OCI-LY3 (cell line): Measurements from ENCODE around the gene OTOGL.

Experiments
- H2AFZ ChIP-seq: fragments of 200-600, 300-600 bp; shearing (Covaris generic); 2 replicates; pipeline ENCODE4 v1.6.0; 2014; ENCODE audit warnings: antibody characterized with exemption, low read depth, low read length
- H3K27ac ChIP-seq: fragments of 200-600, 300-600 bp; sonication (generic); 2 replicates; pipeline ENCODE4 v1.5.1; 2014; ENCODE audit warnings: mild to moderate bottlenecking, low read length, moderate library complexity, mixed read lengths
- H3K27me3 ChIP-seq: fragments of 200-600, 300-600 bp; sonication (generic); 2 replicates; pipeline ENCODE4 v1.6.1; 2014; ENCODE audit warnings: low read depth, low read length, mixed read lengths
- H3K36me3 ChIP-seq: fragments of 200-600, 300-600 bp; sonication (generic); replicated peaks from 2 replicates; pipeline ENCODE3; 2014; ENCODE audit warnings: low read depth, low read length, mixed read lengths
- H3K4me1 ChIP-seq: fragments of 300-600, 200-600 bp; sonication (generic); 2 replicates; pipeline ENCODE4 v1.6.1; 2014; ENCODE audit warnings: low read length, mixed read lengths
- H3K4me2 ChIP-seq: fragments of 200-600, 300-600 bp; sonication (generic); 2 replicates; pipeline ENCODE4 v1.6.1; 2014; ENCODE audit warnings: low read length, mixed read lengths
- H3K4me3 ChIP-seq: fragments of 300-600, 200-600 bp; sonication (generic); 2 replicates; pipeline ENCODE4 v1.5.1; 2014; ENCODE audit warnings: antibody characterized with exemption, mild to moderate bottlenecking, low read length, moderate library complexity
- H3K79me2 ChIP-seq: fragments of 300-600, 200-600 bp; shearing (Covaris generic); 2 replicates; pipeline ENCODE4 v1.6.1; 2014; ENCODE audit warnings: mild to moderate bottlenecking, low read length, mixed read lengths
- H3K9ac ChIP-seq: fragments of 300-600, 200-600 bp; shearing (Covaris generic); 2 replicates; pipeline ENCODE4 v1.6.0; 2014; ENCODE audit warnings: mild to moderate bottlenecking, low read length, moderate library complexity
- H3K9me3 ChIP-seq: fragments of 200-600, 300-600 bp; shearing (Covaris generic); 2 replicates; pipeline ENCODE4 v1.6.1; 2014; ENCODE audit warnings: low read length, mixed read lengths; ENCODE audit not compliant: insufficient read depth
- H4K20me1 ChIP-seq: fragments of 200-600, 300-600 bp; sonication (generic); 2 replicates; pipeline ENCODE4 v1.6.1; 2016; ENCODE audit warnings: low read length, mixed read lengths; ENCODE audit not compliant: insufficient read depth
- CTCF ChIP-seq: fragments of 200-600, 300-600 bp; sonication (generic); IDR thresholded peaks from 2 replicates; pipeline ENCODE4 v1.5.1; 2014; ENCODE audit warnings: antibody characterized with exemption, low read length, low read depth
- EZH2phosphoT487 ChIP-seq: fragments of 200-600 bp; shearing (Covaris generic); IDR thresholded peaks from 2 replicates; pipeline ENCODE4 v1.6.1; 2018; ENCODE audit warnings: antibody characterized with exemption, mixed run types, low read depth

The OTOGL gene

GRCh38 chr12:80317899-80318298 lies 218.6 kb downstream of the OTOGL start:
- Histone ChIP-seq H3K4me2 (no peak overlapping the region), H3K9ac (no peak overlapping the region)
- no peak for TF ChIP-seq CTCF
- no peak for TF ChIP-seq EZH2phosphoT487

GRCh38 chr12:80320121-80320678 lies 220.9 kb downstream of the OTOGL start:
- Histone ChIP-seq H3K36me3 (no peaks in the 10 kb centered on the region), H3K4me1 (no peaks in the 10 kb centered on the region), H4K20me1 (no peaks in the 10 kb centered on the region), H2AFZ (no peak overlapping the region), H3K79me2 (no peaks in the 10 kb centered on the region), H3K4me2 (no peak overlapping the region), H3K27ac (no peak overlapping the region), H3K9ac (no peak overlapping the region), H3K4me3 (no peak overlapping the region), H3K27me3 (no peaks in the 10 kb centered on the region), H3K9me3 (no peaks in the 10 kb centered on the region)
- TF ChIP-seq CTCF, result no peak
- TF ChIP-seq EZH2phosphoT487, result no peak

More at GRCh38 chr12:80317899-80318298, 218.6 kb downstream of the OTOGL start:
- Histone ChIP-seq H3K9me3 (no peaks in the 10 kb centered on the region), H3K36me3 (no peaks in the 10 kb centered on the region), H3K79me2 (no peaks in the 10 kb centered on the region), H3K27ac (no peak overlapping the region), H3K4me1 (no peaks in the 10 kb centered on the region), H3K27me3 (no peaks in the 10 kb centered on the region), H2AFZ (no peak overlapping the region), H4K20me1 (no peaks in the 10 kb centered on the region), H3K4me3 (no peak overlapping the region)

GRCh38 chr12:80321653-80322052 lies 222.3 kb downstream of the OTOGL start:
- no peaks in the 10 kb centered on the region for H4K20me1 ChIP-seq
- H3K27ac ChIP-seq, result no peak overlapping the region
- H3K27me3 ChIP-seq, result no peaks in the 10 kb centered on the region
- H3K4me3 ChIP-seq, result no peak overlapping the region
- no peak for TF ChIP-seq CTCF
- TF ChIP-seq EZH2phosphoT487, result no peak
- H3K79me2 ChIP-seq, result no peaks in the 10 kb centered on the region
- H3K36me3 ChIP-seq, result no peaks in the 10 kb centered on the region
- no peaks in the 10 kb centered on the region for H3K9me3 ChIP-seq
- H3K4me1 ChIP-seq, result no peaks in the 10 kb centered on the region
- H2AFZ ChIP-seq, result no peak overlapping the region
- H3K4me2 ChIP-seq, result no peak overlapping the region
- H3K9ac ChIP-seq, result no peak overlapping the region

GRCh38 chr12:80325167-80325959 lies 226.0 kb downstream of the OTOGL start:
- TF ChIP-seq EZH2phosphoT487 (no peak), CTCF (no peak)
- H3K9me3 ChIP-seq, result no peaks in the 10 kb centered on the region
- no peak overlapping the region for H3K27ac ChIP-seq
- no peak overlapping the region for H2AFZ ChIP-seq
- H3K4me2 ChIP-seq, result no peak overlapping the region
- H3K9ac ChIP-seq, result no peak overlapping the region
- H3K4me3 ChIP-seq, result no peak overlapping the region
- H3K36me3 ChIP-seq, result no peaks in the 10 kb centered on the region
- no peaks in the 10 kb centered on the region for H3K27me3 ChIP-seq
- H3K79me2 ChIP-seq, result no peaks in the 10 kb centered on the region
- no peaks in the 10 kb centered on the region for H4K20me1 ChIP-seq
- no peaks in the 10 kb centered on the region for H3K4me1 ChIP-seq
